ENCODE results near the gene MOCS3.

MOCS3 gene

DNA sequence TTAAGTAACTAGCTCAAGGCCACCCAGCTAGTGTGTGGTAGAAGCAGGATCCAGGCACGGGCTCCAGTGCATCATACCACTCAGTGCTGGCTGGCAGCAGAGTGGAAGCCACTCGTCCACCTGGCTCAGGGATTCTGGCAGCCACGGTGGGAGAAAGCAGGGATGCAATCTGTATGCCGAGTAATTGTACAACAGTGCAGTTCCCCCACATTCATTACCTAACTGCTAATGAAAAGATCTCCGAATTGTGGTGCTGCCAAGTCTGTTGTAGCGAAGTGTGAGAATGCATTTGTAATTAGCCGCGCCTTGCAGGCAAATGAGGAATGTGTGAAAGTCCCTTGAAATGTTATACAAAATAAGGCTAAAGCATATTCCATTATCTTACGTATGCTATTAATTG, 35.3 kb downstream of the MOCS3 start:
- peaks cover 1% of the 10 kb centered on the region for H3K27me3 ChIP-seq (ENCODE audit: control insufficient read depth, insufficient read depth, low read length)

DNA sequence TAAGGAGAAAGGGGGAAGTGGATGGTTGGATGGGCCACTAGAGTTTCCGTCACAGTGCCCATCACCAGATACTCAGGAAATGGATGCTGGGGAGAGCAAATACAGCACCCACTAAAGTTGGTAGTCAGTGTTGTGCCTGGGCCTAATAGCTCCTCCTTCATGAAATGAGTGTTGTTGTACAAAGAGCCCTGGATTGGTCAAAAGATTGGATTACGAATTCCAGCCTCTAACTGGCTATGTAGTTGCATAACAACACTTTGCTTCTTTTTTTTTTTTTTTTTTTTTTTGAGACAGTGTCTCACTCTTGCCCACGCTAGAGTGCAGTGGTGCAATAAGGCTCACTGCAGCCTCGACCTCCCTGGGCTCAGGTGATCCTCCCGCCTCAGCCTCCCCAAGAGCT, 36.9 kb downstream of the MOCS3 start:
- Histone ChIP-seq H3K27ac (ENCODE audit: low read depth, low read length) (no peak overlapping the region), H3K9ac (ENCODE audit: low read length) (no peak overlapping the region), H3K27me3 (ENCODE audit: control insufficient read depth, insufficient read depth, low read length) (peaks cover 4% of the 10 kb centered on the region), H3K36me3 (ENCODE audit: control insufficient read depth, insufficient read depth, low read length) (no peaks in the 10 kb centered on the region), H3K4me3 (ENCODE audit: low read length) (no peak overlapping the region), H3K4me1 (ENCODE audit: control insufficient read depth, insufficient read depth, low read length) (no peaks in the 10 kb centered on the region)

More for the DNA sequence above, 35.3 kb downstream of the MOCS3 start:
- no peaks in the 10 kb centered on the region for H3K36me3 ChIP-seq (ENCODE audit: control insufficient read depth, insufficient read depth, low read length)
- no peaks in the 10 kb centered on the region for H3K4me1 ChIP-seq (ENCODE audit: control insufficient read depth, insufficient read depth, low read length)
- no peak overlapping the region for H3K27ac ChIP-seq (ENCODE audit: low read depth, low read length)
- H3K4me3 ChIP-seq (ENCODE audit: low read length) = no peak overlapping the region
- H3K9ac ChIP-seq (ENCODE audit: low read length) = no peak overlapping the region

DNA sequence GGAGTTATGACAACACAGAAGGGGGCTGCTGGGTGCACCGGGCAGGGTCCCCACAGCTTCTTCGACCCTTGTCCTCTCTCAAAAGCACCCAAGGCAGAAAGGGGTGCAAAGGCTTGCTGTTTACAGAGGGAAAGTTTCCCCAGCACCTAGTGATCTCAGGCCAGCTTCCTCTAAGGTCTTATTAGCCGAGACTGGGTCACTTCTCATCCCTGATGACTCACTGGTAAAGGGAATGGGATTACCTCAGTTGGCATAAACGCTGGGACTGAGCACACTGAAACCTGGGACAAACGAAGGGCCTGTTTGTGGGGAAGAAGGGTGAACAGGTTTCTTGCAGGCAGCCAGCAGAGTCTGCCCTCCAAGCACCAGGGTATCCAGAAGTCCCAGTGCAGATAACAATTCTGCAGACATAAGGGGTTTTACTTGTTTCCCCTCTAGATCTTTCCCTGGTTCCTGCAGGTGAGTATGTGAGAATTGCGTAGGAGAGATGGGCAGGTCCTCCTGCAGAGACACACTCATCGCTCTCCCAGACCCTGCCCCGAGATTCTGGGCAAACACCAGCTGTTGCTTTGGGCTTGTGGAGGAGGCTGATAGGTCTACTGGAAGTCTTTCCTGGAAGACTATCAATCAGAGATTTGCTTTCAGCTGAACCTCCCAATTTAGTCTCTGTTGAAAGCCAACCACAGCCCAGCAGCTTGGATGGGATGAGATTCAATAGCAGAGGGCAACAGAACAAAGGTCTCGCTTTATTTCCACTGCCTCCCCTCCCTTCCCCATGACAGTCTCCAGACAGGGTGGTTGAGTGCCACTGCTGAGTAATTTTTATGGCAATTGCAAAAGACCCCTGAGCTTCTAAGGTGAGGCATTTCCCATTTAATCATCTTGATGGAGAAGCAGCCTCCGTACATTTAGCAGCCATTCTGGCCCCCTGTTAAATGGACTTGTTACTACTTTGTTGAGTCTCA, 38.6 kb downstream of the MOCS3 start:
- Histone ChIP-seq H3K36me3 (ENCODE audit: control insufficient read depth, insufficient read depth, low read length) (no peaks in the 10 kb centered on the region), H3K9ac (ENCODE audit: low read length) (no peak overlapping the region), H3K27me3 (ENCODE audit: control insufficient read depth, insufficient read depth, low read length) (peaks cover 4% of the 10 kb centered on the region), H3K27ac (ENCODE audit: low read depth, low read length) (no peak overlapping the region), H3K4me3 (ENCODE audit: low read length) (no peak overlapping the region), H3K4me1 (ENCODE audit: control insufficient read depth, insufficient read depth, low read length) (no peaks in the 10 kb centered on the region)

DNA sequence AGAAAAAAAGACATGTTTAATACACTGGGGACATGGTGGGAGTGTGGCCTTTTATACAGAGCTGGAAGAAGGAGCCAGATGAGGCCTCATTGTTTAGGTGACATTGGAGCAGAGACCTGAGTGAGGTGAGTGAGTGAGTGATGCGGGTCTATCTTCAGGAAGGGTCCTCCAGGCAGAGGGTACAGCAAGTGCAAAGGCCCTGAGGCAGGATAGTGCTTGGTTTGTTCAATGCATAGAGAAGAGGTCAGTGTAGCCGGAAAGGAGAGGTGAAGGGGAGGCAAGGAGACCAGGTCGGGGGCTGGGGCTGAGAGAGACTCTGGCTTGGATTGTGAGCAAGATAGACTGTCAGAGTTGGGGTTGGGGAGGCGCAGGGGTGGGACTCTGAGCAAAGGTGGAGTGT, 40.7 kb downstream of the MOCS3 start:
- Histone ChIP-seq H3K36me3 (ENCODE audit: control insufficient read depth, insufficient read depth, low read length) (no peaks in the 10 kb centered on the region), H3K27ac (ENCODE audit: low read depth, low read length) (no peak overlapping the region), H3K27me3 (ENCODE audit: control insufficient read depth, insufficient read depth, low read length) (peaks cover 4% of the 10 kb centered on the region), H3K9ac (ENCODE audit: low read length) (no peak overlapping the region), H3K4me3 (ENCODE audit: low read length) (no peak overlapping the region), H3K4me1 (ENCODE audit: control insufficient read depth, insufficient read depth, low read length) (no peaks in the 10 kb centered on the region)

DNA sequence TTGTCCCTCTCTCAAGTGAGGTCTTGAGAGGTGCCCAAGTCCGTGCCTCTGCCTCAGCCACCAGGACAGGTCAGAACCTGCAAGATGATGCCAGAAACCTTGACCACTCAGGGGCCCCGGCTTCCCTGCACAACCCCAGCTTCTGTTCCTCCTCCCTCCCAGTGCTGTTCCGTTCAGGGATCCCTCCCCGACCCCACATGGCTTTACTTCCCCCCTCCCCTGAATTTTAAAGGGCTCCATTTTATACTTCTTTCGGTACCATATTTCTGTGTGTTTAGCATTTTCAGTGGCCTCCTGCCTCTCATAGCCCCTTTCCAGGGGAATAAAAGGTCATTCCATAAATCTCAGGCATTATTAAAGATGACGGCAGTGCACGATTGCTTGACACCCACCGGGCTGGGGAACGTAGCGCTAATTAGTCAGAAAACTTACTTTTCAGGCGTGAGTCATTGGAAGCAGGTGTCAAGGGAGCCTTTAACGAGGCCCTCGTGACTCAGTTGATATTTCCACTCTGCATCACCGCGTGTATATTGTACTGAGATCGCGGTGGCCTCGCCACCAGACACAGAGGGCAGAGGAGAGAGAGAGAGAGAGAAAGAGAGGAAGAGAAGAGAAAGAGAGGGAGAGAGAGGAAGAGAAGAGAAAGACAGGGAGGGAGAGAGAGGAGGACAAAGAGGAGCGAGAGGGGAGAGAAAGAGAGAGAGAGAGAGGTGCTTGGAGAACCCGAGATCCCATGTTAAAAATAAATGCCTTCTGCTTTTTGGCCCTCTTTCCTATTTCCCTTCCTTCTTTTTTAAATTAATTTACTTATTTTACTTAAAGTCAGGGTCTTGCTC, 43.0 kb downstream of the MOCS3 start:
- no peaks in the 10 kb centered on the region for H3K36me3 ChIP-seq (ENCODE audit: control insufficient read depth, insufficient read depth, low read length)
- H3K4me3 ChIP-seq (ENCODE audit: low read length) = no peak overlapping the region

DNA sequence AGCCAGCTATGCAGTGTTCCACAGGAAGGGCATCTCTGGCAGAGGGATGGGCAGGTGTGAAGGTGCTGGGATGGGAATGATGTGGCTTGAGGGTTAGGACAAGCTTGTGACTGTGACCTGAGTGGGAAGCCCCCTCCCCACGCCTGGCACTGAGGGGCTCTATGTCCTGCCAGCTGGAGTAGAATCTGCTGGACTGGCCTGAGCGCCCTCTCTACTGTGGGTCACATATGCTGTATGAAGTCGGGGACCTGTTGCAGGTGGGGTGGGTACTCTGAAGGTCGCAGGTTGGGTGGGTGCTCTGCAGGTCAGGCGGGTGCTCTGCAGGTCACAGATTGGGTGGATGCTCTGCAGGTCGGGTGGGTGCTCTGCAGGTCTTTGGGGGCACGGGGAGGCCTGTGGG, 44.0 kb downstream of the MOCS3 start:
- no peak overlapping the region for H3K4me3 ChIP-seq (ENCODE audit: low read length)
- no peak overlapping the region for H3K27ac ChIP-seq (ENCODE audit: low read depth, low read length)
- peaks cover 4% of the 10 kb centered on the region for H3K27me3 ChIP-seq (ENCODE audit: control insufficient read depth, insufficient read depth, low read length)
- no peaks in the 10 kb centered on the region for H3K36me3 ChIP-seq (ENCODE audit: control insufficient read depth, insufficient read depth, low read length)
- no peak overlapping the region for H3K9ac ChIP-seq (ENCODE audit: low read length)
- H3K4me1 ChIP-seq (ENCODE audit: control insufficient read depth, insufficient read depth, low read length) = no peaks in the 10 kb centered on the region

More for the DNA sequence above, 43.0 kb downstream of the MOCS3 start:
- Histone ChIP-seq H3K4me1 (ENCODE audit: control insufficient read depth, insufficient read depth, low read length) (no peaks in the 10 kb centered on the region), H3K27me3 (ENCODE audit: control insufficient read depth, insufficient read depth, low read length) (peaks cover 4% of the 10 kb centered on the region), H3K27ac (ENCODE audit: low read depth, low read length) (no peak overlapping the region), H3K9ac (ENCODE audit: low read length) (no peak overlapping the region)

DNA sequence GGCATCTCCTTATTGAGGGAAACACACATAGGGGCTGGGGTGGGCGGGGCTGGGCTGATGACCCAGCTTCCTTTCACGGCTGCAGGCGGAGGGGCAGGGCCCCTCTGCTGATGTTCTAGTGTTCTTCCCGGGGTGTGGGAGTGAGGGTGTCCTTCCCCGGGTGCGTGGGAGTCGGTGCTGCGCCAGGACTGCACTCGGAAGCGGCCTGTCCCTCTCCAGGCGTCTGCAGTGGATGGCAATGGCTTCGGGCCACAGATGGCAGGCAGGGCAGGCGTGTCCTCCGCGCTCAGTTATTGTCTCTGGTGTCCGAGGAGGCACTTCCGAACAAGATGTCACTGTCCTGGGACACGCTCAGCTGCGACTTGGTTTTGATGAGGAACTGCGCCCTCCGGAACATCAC, 45.1 kb downstream of the MOCS3 start:
- no peaks in the 10 kb centered on the region for H3K4me1 ChIP-seq (ENCODE audit: control insufficient read depth, insufficient read depth, low read length)
- H3K36me3 ChIP-seq (ENCODE audit: control insufficient read depth, insufficient read depth, low read length) = no peaks in the 10 kb centered on the region
- H3K4me3 ChIP-seq (ENCODE audit: low read length) = no peak overlapping the region
- H3K9ac ChIP-seq (ENCODE audit: low read length) = no peak overlapping the region
- peaks cover 4% of the 10 kb centered on the region for H3K27me3 ChIP-seq (ENCODE audit: control insufficient read depth, insufficient read depth, low read length)
- no peak overlapping the region for H3K27ac ChIP-seq (ENCODE audit: low read depth, low read length)

DNA sequence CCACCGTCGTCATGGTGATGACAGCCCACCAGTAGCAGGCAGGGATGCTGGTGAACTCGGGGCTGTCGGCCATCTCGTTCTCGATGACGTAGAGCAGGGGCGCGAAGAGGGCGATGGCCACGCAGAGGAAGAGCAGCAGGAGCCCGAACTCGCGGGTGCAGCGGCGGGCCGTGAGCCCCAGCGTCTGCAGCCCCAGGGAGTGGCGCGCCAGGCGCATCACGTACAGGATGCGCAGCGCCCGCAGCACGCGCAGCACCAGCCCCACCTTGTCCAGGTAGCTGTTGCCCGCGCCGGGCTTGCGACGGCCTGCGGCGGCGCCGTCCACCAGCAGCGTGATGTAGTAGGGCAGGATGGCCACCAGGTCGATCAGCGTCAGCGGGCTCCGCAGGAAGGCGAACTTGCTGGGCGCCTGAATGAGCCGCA, 45.7 kb downstream of the MOCS3 start:
- no peak overlapping the region for H3K27ac ChIP-seq (ENCODE audit: low read depth, low read length)
- H3K36me3 ChIP-seq (ENCODE audit: control insufficient read depth, insufficient read depth, low read length) = no peaks in the 10 kb centered on the region
- no peak overlapping the region for H3K9ac ChIP-seq (ENCODE audit: low read length)
- H3K4me1 ChIP-seq (ENCODE audit: control insufficient read depth, insufficient read depth, low read length) = no peaks in the 10 kb centered on the region
- H3K27me3 ChIP-seq (ENCODE audit: control insufficient read depth, insufficient read depth, low read length) = peaks cover 2% of the 10 kb centered on the region
- H3K4me3 ChIP-seq (ENCODE audit: low read length) = no peak overlapping the region

DNA sequence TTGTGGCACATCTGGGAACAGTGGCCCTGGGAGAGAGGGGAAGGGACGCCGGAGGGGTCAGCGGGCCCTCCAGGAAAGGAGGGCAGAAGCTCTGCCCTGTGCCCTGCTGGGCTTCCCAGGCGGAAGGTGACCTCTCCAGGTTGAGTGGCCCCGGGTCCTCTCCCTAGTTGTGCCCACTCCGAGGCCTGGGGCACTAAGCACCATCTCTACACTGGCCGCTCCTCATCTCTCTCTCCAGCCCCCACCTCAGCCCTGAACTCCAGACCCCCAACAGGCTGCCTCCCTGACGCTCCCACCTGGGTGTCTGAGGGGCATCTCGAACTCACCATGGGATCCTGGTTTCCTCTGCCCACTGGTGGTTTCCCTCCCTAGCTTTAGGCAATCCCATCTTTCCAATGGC, 46.2 kb downstream of the MOCS3 start:
- H3K27ac ChIP-seq (ENCODE audit: low read depth, low read length) = no peak overlapping the region
- H3K4me3 ChIP-seq (ENCODE audit: low read length) = no peak overlapping the region
- H3K27me3 ChIP-seq (ENCODE audit: control insufficient read depth, insufficient read depth, low read length) = peaks cover 3% of the 10 kb centered on the region
- no peaks in the 10 kb centered on the region for H3K36me3 ChIP-seq (ENCODE audit: control insufficient read depth, insufficient read depth, low read length)
- no peaks in the 10 kb centered on the region for H3K4me1 ChIP-seq (ENCODE audit: control insufficient read depth, insufficient read depth, low read length)
- H3K9ac ChIP-seq (ENCODE audit: low read length) = no peak overlapping the region

DNA sequence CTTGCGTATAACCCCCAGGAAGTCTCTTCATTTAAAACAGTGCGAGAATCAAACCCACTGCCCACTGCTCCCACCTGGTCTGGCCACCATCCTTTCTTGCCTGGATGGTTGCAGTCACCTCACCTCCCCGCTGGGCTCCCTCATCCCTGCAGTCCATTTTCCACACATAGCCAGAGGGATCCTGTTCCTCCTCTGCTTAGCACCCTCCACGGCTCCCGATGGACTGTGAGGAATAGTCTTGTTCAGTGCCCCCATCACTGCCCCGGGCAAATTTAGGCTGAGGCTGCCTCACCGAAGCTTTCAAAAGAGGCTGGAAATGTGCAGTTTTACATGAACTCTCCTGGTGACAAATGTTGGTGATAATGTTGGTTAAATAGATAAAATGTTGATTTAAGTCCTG, 46.6 kb downstream of the MOCS3 start:
- Histone ChIP-seq H3K27me3 (ENCODE audit: control insufficient read depth, insufficient read depth, low read length) (peaks cover 3% of the 10 kb centered on the region), H3K4me3 (ENCODE audit: low read length) (no peak overlapping the region), H3K36me3 (ENCODE audit: control insufficient read depth, insufficient read depth, low read length) (no peaks in the 10 kb centered on the region), H3K9ac (ENCODE audit: low read length) (no peak overlapping the region), H3K4me1 (ENCODE audit: control insufficient read depth, insufficient read depth, low read length) (no peaks in the 10 kb centered on the region), H3K27ac (ENCODE audit: low read depth, low read length) (no peak overlapping the region)

DNA sequence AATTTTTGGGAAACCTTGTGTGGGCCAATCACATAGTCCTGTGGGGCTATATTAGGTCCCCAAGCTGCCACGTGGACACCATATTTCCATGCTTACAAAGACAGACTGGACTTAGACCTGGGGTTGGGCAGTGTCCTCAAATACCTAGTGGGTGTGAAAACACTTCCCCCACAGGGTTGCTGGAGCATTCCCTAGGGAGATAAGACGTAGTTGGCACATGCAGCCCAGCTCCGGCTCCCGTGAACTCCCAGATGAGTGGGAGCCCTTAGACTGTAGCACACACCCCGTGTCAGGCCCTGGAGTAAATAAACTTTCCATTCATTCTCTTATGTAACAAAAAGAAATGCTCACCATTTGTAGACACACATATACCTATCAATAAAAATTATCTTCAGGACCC, 50.1 kb downstream of the MOCS3 start:
- Histone ChIP-seq H3K4me3 (ENCODE audit: low read length) (no peak overlapping the region), H3K9ac (ENCODE audit: low read length) (no peak overlapping the region), H3K27me3 (ENCODE audit: control insufficient read depth, insufficient read depth, low read length) (peaks cover 3% of the 10 kb centered on the region), H3K4me1 (ENCODE audit: control insufficient read depth, insufficient read depth, low read length) (no peaks in the 10 kb centered on the region), H3K36me3 (ENCODE audit: control insufficient read depth, insufficient read depth, low read length) (no peaks in the 10 kb centered on the region), H3K27ac (ENCODE audit: low read depth, low read length) (no peak overlapping the region)

DNA sequence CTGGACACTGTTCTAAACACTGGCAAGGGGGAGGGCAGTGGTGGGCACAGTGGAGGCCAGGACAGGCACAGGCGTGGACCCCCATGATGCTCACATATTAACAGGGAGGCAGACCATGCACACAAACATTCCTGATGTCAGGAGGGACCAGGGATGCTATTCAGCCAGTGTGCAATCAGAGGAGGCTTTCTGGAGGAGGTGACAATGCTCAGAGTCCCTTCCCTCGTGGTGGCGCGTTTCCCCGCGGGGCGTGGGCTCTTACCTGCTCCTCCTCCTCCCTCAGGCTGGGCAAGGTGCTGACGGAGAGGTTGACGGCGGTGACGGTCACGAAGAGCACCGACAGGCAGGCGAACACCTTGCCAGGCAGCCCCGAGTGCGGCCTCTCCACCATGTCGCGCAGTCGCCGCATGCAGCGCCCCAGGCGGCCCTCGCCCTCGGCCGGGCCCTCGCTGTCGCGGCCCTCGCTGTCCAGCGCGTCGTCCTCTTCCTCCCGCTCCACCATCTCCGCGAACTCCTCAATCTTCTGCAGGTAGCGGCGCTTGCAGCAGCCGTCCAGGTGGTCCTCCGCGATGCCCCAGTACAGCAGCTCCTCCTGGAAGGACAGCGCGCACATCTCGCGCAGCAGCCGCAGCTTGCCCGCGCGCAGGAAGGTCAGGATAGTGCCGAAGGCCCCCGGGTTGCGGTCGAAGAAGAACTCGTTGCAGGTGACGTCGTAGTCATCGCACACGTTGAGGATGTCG, 50.9 kb downstream of the MOCS3 start:
- Histone ChIP-seq H3K4me3 (ENCODE audit: low read length) (no peak overlapping the region), H3K4me1 (ENCODE audit: control insufficient read depth, insufficient read depth, low read length) (no peaks in the 10 kb centered on the region), H3K27ac (ENCODE audit: low read depth, low read length) (no peak overlapping the region), H3K36me3 (ENCODE audit: control insufficient read depth, insufficient read depth, low read length) (no peaks in the 10 kb centered on the region), H3K27me3 (ENCODE audit: control insufficient read depth, insufficient read depth, low read length) (peaks cover 3% of the 10 kb centered on the region), H3K9ac (ENCODE audit: low read length) (no peak overlapping the region)
